Fibroblast of lung (primary cell): ENCODE data around the gene PRELID3B. TPM values are rescaled to one million over a fixed set of nuclear protein-coding genes. Genes with fewer than 3 reads are reported as not detected.

Experiments used
- DNase-seq, 2 donors: peaks; one replicate each; pipeline versions ENCODE4 v3.0.0 to v3.0.0-alpha.2; 2010; ENCODE audit warnings: low read depth in 2 of 2
- H2AFZ ChIP-seq: 2 replicates; pipeline ENCODE4 v1.5.1; 2012; ENCODE audit warnings: low read length, control low read depth, inconsistent platforms
- H3K27ac ChIP-seq: 2 replicates; pipeline ENCODE4 v1.5.1; 2011; ENCODE audit warnings: low read length, control low read depth; ENCODE audit not compliant: insufficient read depth
- H3K27me3 ChIP-seq: 2 replicates; pipeline ENCODE4 v1.5.1; 2011; ENCODE audit warnings: mild to moderate bottlenecking, low read length; ENCODE audit not compliant: control insufficient read depth, insufficient read depth
- H3K36me3 ChIP-seq: 2 replicates; pipeline ENCODE4 v1.5.1; 2011; ENCODE audit warnings: low read length; ENCODE audit not compliant: control insufficient read depth, insufficient read depth
- H3K4me1 ChIP-seq: 2 replicates; pipeline ENCODE4 v1.5.1; 2011; ENCODE audit warnings: low read length; ENCODE audit not compliant: control insufficient read depth, insufficient read depth; ENCODE audit errors: extremely low read depth
- H3K4me2 ChIP-seq: 2 replicates; pipeline ENCODE4 v1.5.1; 2011; ENCODE audit warnings: low read length, control low read depth; ENCODE audit not compliant: insufficient read depth; ENCODE audit errors: extremely low read depth
- H3K4me3 ChIP-seq, 4 experiments: fragments of 200-600 bp in 1 of 4; sonication (generic) in 1 of 4; replicated peaks in 1 of 4; 2 replicates each; pipeline ENCODE4 v1.5.1; 2011 to 2016; ENCODE audit warnings: low read length in 4 of 4, low read depth in 3 of 4, mild to moderate bottlenecking in 3 of 4, control low read depth in 2 of 4, inconsistent platforms in 1 of 4, mixed read lengths in 1 of 4; ENCODE audit not compliant: insufficient read depth in 1 of 4; ENCODE audit errors: control extremely low read depth in 1 of 4
- H3K79me2 ChIP-seq: 2 replicates; pipeline ENCODE4 v1.5.1; 2012; ENCODE audit warnings: mild to moderate bottlenecking, low read length, inconsistent platforms; ENCODE audit not compliant: control insufficient read depth, insufficient read depth
- H3K9ac ChIP-seq: 2 replicates; pipeline ENCODE4 v1.5.1; 2011; ENCODE audit warnings: mild to moderate bottlenecking, low read length, control low read depth; ENCODE audit not compliant: insufficient read depth
- H3K9me3 ChIP-seq: 2 replicates; pipeline ENCODE4 v1.5.1; 2012; ENCODE audit warnings: low read depth, low read length; ENCODE audit not compliant: control insufficient read depth, insufficient read depth
- H4K20me1 ChIP-seq: 2 replicates; pipeline ENCODE4 v1.5.1; 2011; ENCODE audit warnings: low read length; ENCODE audit not compliant: control insufficient read depth, insufficient read depth; ENCODE audit errors: extremely low read depth
- EZH2 ChIP-seq: IDR thresholded peaks from 2 replicates; pipeline ENCODE4 v1.5.1; 2012; ENCODE audit warnings: low read length, control low read depth, mild to moderate bottlenecking; ENCODE audit errors: missing control alignments
- polyA plus RNA-seq, 2 donors: library from polyadenylated mRNA; depleted of rRNA in 1 of 2; stranded (reverse) in 1 of 2; unstranded in 1 of 2; fragments of >200 nt; gene quantifications; 2 replicates each; pipeline ENCODE4 v1.2.1, GENCODE V29; 2011 to 2012; ENCODE audit warnings: missing spikeins in 1 of 2
- total RNA-seq: library from RNA; depleted of rRNA; stranded (reverse); fragments of >200 nt; gene quantifications from 2 replicates; pipeline ENCODE4 v1.2.1, GENCODE V29; 2014
- TF ChIP-seq, protein P1 (sequence below), 2 donors: IDR thresholded peaks in 1 of 2; conservative IDR thresholded peaks in 1 of 2; 1 replicate in 1 of 2; 2 replicates in 1 of 2; pipeline ENCODE4 v1.5.1; 2011 to 2012; ENCODE audit warnings: low read length in 2 of 2, control low read depth in 1 of 2, inconsistent platforms in 1 of 2, low read depth in 1 of 2, mild to moderate bottlenecking in 1 of 2

PRELID3B gene
- total and polyA plus RNA-seq, 2 donors (not counting 1 experiment from before 2014, with no cell fraction given) = 64.5 to 127 TPM

- Histone ChIP-seq H3K9me3 (no peaks in the 10 kb centered on the region), H3K9ac (no peak overlapping the region), H3K79me2 (peaks cover 19% of the 10 kb centered on the region), H3K4me3 (no peak overlapping the region), H3K4me2 (no peak overlapping the region), H3K27me3 (no peaks in the 10 kb centered on the region), H3K27ac (no peak overlapping the region), H3K36me3 (peaks cover 16% of the 10 kb centered on the region), H3K4me1 (peaks cover under 1% of the 10 kb centered on the region), H2AFZ (no peak overlapping the region), H4K20me1 (no peaks in the 10 kb centered on the region)
- DNase-seq = no peak
- TF ChIP-seq, protein P1, sequence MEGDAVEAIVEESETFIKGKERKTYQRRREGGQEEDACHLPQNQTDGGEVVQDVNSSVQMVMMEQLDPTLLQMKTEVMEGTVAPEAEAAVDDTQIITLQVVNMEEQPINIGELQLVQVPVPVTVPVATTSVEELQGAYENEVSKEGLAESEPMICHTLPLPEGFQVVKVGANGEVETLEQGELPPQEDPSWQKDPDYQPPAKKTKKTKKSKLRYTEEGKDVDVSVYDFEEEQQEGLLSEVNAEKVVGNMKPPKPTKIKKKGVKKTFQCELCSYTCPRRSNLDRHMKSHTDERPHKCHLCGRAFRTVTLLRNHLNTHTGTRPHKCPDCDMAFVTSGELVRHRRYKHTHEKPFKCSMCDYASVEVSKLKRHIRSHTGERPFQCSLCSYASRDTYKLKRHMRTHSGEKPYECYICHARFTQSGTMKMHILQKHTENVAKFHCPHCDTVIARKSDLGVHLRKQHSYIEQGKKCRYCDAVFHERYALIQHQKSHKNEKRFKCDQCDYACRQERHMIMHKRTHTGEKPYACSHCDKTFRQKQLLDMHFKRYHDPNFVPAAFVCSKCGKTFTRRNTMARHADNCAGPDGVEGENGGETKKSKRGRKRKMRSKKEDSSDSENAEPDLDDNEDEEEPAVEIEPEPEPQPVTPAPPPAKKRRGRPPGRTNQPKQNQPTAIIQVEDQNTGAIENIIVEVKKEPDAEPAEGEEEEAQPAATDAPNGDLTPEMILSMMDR (conservative IDR thresholded peaks at IDR 0.05 in 1 of 2, IDR thresholded peaks at IDR 0.05 in 1 of 2; ENCODE audit: low read depth in 1 of 2, low read length in 2 of 2) = no peak
- no peak for TF ChIP-seq EZH2
These were observed 54.1 kb downstream of the PRELID3B start for GRCh38 chr20:58988565-58988882.

DNA sequence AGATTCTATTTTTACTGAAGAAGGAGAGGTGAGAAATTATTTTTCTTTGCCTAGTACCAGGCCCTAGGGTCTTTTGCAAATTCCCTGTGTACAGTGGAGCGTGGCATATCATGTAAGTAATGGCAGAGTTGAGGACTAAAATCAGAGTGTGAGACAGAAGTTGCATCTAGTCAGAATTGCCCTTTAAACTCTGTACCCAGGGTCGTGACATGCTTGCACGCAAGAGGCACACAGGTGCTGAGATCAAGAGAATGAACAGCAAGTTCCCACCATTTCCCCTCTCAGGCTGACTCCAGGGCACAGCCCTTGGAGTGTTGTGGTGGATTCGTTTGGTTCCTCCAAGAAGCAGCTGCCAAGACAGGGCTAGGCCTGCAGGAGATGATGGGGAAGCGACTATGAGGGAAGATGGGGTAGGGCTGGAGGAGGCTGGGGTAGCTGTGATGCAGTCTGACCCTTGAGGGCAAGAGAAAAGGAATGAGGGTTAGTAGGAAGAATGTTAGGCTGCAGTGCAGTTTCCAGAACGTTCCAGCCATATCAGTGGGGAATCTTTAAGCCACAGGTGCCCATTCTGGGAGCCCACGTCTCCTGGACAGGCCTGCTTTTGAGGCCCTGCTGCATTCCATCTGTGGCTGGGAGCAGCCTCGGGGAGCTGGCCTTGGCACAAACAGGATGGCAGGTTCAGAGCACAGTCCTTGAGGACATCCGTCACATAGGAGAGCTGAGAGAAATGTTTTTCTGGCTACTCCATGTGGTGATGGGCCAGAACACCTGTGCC, 54.6 kb downstream of the PRELID3B start:
- Histone ChIP-seq H3K4me1 (no peaks in the 10 kb centered on the region), H3K27me3 (no peaks in the 10 kb centered on the region), H3K9me3 (no peaks in the 10 kb centered on the region), H3K9ac (no peak overlapping the region), H3K36me3 (peaks cover 14% of the 10 kb centered on the region), H3K4me3 (no peak overlapping the region), H3K79me2 (peaks cover 21% of the 10 kb centered on the region), H4K20me1 (no peaks in the 10 kb centered on the region), H2AFZ (no peak overlapping the region), H3K27ac (no peak overlapping the region), H3K4me2 (no peak overlapping the region)
- no peak for DNase-seq
- TF ChIP-seq EZH2 = no peak
- TF ChIP-seq, protein P1 (conservative IDR thresholded peaks at IDR 0.05 in 1 of 2, IDR thresholded peaks at IDR 0.05 in 1 of 2; ENCODE audit: low read depth in 1 of 2, low read length in 2 of 2) = no peak

DNA sequence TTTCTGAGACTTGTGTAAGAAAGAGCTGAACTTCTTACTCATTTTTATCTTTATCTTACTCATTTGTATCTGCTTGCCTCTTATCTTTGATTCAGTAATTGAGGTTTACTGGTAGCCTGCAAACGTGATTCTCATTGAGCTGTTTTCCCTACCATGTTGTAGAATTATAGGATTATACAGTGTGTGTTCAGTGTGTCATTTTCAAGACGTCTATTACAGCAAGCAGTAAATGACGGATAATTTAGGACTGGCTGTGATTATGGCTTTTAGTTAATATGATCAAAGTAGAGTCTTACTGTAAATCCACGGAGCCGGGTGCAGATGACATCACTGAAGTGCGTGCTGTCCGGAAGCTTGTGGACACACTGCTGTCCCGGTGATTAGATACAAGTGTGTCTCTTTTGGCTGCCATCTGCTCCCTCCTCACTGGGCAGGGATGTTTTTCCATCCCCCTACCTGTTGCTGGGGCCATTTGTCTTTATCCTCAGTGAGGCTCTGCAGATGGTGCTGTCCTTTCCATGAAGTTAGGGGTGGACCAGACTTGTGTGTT, 55.5 kb downstream of the PRELID3B start:
- Histone ChIP-seq H3K4me3 (no peak overlapping the region), H3K9ac (no peak overlapping the region), H3K4me2 (no peak overlapping the region), H2AFZ (no peak overlapping the region), H3K9me3 (no peaks in the 10 kb centered on the region), H3K36me3 (peaks cover 14% of the 10 kb centered on the region), H3K4me1 (no peaks in the 10 kb centered on the region), H3K27ac (no peak overlapping the region), H4K20me1 (no peaks in the 10 kb centered on the region), H3K79me2 (peaks cover 31% of the 10 kb centered on the region), H3K27me3 (no peaks in the 10 kb centered on the region)
- no peak for TF ChIP-seq EZH2
- TF ChIP-seq, protein P1 (conservative IDR thresholded peaks at IDR 0.05 in 1 of 2, IDR thresholded peaks at IDR 0.05 in 1 of 2; ENCODE audit: low read depth in 1 of 2, low read length in 2 of 2) = no peak
- DNase-seq = no peak
